Gastroesophageal sphincter (tissue), 3 donors: ENCODE results near the gene CNTNAP5.

ENCODE experiments used
- CTCF ChIP-seq, 4 experiments: fragments of 200-600 bp in 2 of 4; fragments of 450-650 bp in 2 of 4; sonication (generic) in 1 of 4; IDR thresholded peaks; one replicate each; pipeline ENCODE4 v1.5.1; 2017 to 2019; ENCODE audit warnings: antibody characterized with exemption in 4 of 4, mild to moderate bottlenecking in 2 of 4, moderate library complexity in 2 of 4
- EP300 ChIP-seq: sonication (generic); formaldehyde crosslinking; IDR thresholded peaks from one replicate; pipeline ENCODE4 v1.6.1; 2017; ENCODE audit warnings: antibody characterized with exemption, mild to moderate bottlenecking
- POLR2A ChIP-seq, 2 donors: fragments of 450-650 bp; IDR thresholded peaks; one replicate each; pipeline ENCODE4 v1.6.1; 2017; ENCODE audit warnings: antibody characterized with exemption in 2 of 2, mild to moderate bottlenecking in 2 of 2, moderate library complexity in 1 of 2

DNA sequence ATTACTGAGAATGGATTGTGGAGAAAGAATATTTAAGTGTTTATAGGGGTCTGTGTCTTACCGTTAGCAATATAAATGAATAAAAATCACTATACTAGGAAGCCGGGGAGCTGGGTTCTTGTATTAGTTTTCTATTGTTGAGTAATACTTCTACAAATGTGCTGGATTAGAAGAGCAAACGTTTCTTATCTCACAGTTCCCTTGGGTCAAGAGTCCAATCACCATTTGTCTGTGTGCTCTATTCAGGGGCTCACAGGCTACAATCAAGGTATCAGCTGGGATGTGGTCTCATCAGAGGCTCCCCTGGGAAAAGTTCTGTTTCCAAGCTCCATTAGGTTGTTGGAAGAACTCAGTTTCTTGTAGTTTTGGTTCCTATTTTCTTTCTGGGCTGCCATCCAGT is 790.9 kb downstream of the CNTNAP5 start:
- TF ChIP-seq CTCF (IDR thresholded peaks at IDR 0.05): no peak
- TF ChIP-seq EP300: no peak
- TF ChIP-seq POLR2A (IDR thresholded peaks at IDR 0.05): no peak
